ENCODE data around the gene CLIP1. TPM values are rescaled to one million over a fixed set of nuclear protein-coding genes. Genes with fewer than 3 reads are reported as not detected.
"Not testable (repeated sequence)": the region's sequence is repeated elsewhere in the genome, so short reads cannot be mapped to it uniquely, and the experiment has no call there.

Gene CLIP1
- total RNA-seq, 1 experiment from 2014 or later = 42.9 TPM

- RAD21 ChIA-PET (ENCODE audit: low non-redundant PET in 1 of 2, low total read pairs in 2 of 2, uncharacterized antibody in 2 of 2, unreplicated experiment in 2 of 2); H3K4me2 ChIP-seq (ENCODE audit: low read length); H3K9me3 ChIP-seq (ENCODE audit: control insufficient read depth in 1 of 2, insufficient read depth in 1 of 2, low read depth in 1 of 2, low read length in 2 of 2); CTCF ChIA-PET; H3K27ac ChIP-seq (ENCODE audit: low read depth, low read length); H3K36me3 ChIP-seq (ENCODE audit: control insufficient read depth in 1 of 2, insufficient read depth in 2 of 2, low read length in 2 of 2); H3K4me1 ChIP-seq (ENCODE audit: control insufficient read depth in 1 of 2, insufficient read depth in 2 of 2, low read length in 2 of 2); BruUV-seq (replicated peaks); H2AFZ ChIP-seq (ENCODE audit: low read depth, low read length, poor library complexity, severe bottlenecking); H3K9ac ChIP-seq (ENCODE audit: low read length); H3K9me2 ChIP-seq (ENCODE audit: insufficient read depth); H3K27me3 ChIP-seq (ENCODE audit: insufficient read depth, low read length); H3K4me3 ChIP-seq (replicated peaks in 1 of 2; ENCODE audit: low read depth in 1 of 2, low read length in 2 of 2); intact Hi-C loops (cut with micrococcal nuclease); DNase-seq (ENCODE audit: low read depth, low spot score); POLR2A ChIA-PET; ATAC-seq; H3K79me2 ChIP-seq (ENCODE audit: insufficient read depth, low read length); H4K20me1 ChIP-seq (ENCODE audit: insufficient read depth): not testable (repeated sequence)
Observed at GRCh38 chr12:122258939-122259338, 163.5 kb downstream of the CLIP1 start.

- H3K9me2 ChIP-seq (ENCODE audit: insufficient read depth); H3K27me3 ChIP-seq (ENCODE audit: insufficient read depth, low read length); H3K9ac ChIP-seq (ENCODE audit: low read length); H3K79me2 ChIP-seq (ENCODE audit: insufficient read depth, low read length); CTCF ChIA-PET; intact Hi-C loops (cut with micrococcal nuclease); DNase-seq (ENCODE audit: low read depth, low spot score); H4K20me1 ChIP-seq (ENCODE audit: insufficient read depth); RAD21 ChIA-PET (ENCODE audit: low non-redundant PET in 1 of 2, low total read pairs in 2 of 2, uncharacterized antibody in 2 of 2, unreplicated experiment in 2 of 2); H3K4me3 ChIP-seq (replicated peaks in 1 of 2; ENCODE audit: low read depth in 1 of 2, low read length in 2 of 2); H3K4me1 ChIP-seq (ENCODE audit: control insufficient read depth in 1 of 2, insufficient read depth in 2 of 2, low read length in 2 of 2); H3K4me2 ChIP-seq (ENCODE audit: low read length); H3K27ac ChIP-seq (ENCODE audit: low read depth, low read length); H2AFZ ChIP-seq (ENCODE audit: low read depth, low read length, poor library complexity, severe bottlenecking); POLR2A ChIA-PET; H3K36me3 ChIP-seq (ENCODE audit: control insufficient read depth in 1 of 2, insufficient read depth in 2 of 2, low read length in 2 of 2); ATAC-seq; BruUV-seq (replicated peaks); H3K9me3 ChIP-seq (ENCODE audit: control insufficient read depth in 1 of 2, insufficient read depth in 1 of 2, low read depth in 1 of 2, low read length in 2 of 2): not testable (repeated sequence)
Observed at GRCh38 chr12:122258462-122258861, 164.0 kb downstream of the CLIP1 start.

GRCh38 chr12:122250536-122250935 is 171.9 kb downstream of the CLIP1 start:
- Histone ChIP-seq H3K4me3 (replicated peaks in 1 of 2; ENCODE audit: low read depth in 1 of 2, low read length in 2 of 2) (no peak overlapping the region), H3K4me2 (ENCODE audit: low read length) (no peak overlapping the region), H4K20me1 (ENCODE audit: insufficient read depth) (no peaks in the 10 kb centered on the region), H3K9ac (ENCODE audit: low read length) (no peak overlapping the region), H2AFZ (ENCODE audit: low read depth, low read length, poor library complexity, severe bottlenecking) (no peak overlapping the region), H3K9me2 (ENCODE audit: insufficient read depth) (no peaks in the 10 kb centered on the region), H3K9me3 (ENCODE audit: control insufficient read depth in 1 of 2, insufficient read depth in 1 of 2, low read depth in 1 of 2, low read length in 2 of 2) (no peaks in the 10 kb centered on the region), H3K79me2 (ENCODE audit: insufficient read depth, low read length) (no peaks in the 10 kb centered on the region; the same call in 1 of the 2 replicates), H3K27ac (ENCODE audit: low read depth, low read length) (no peak overlapping the region), H3K4me1 (ENCODE audit: control insufficient read depth in 1 of 2, insufficient read depth in 2 of 2, low read length in 2 of 2) (no peaks in the 10 kb centered on the region), H3K36me3 (ENCODE audit: control insufficient read depth in 1 of 2, insufficient read depth in 2 of 2, low read length in 2 of 2) (no peaks in the 10 kb centered on the region; a peak in 1 of 4 replicates), H3K27me3 (ENCODE audit: insufficient read depth, low read length) (no peaks in the 10 kb centered on the region)
- POLR2A ChIA-PET = no interaction called here
- ATAC-seq (no peak), DNase-seq (ENCODE audit: low read depth, low spot score) (no peak)
- no TSS peak for BruUV-seq (replicated peaks)
- no peak for TF ChIP-seq TCF7L2 (IDR thresholded peaks at IDR 0.05; ENCODE audit: borderline replicate concordance, extremely low read depth, insufficient read depth, insufficient read length)
- no peak for TF ChIP-seq RAD21 (IDR thresholded peaks at IDR 0.05; ENCODE audit: low read depth)
- no peak for TF ChIP-seq SRF (IDR thresholded peaks at IDR 0.05; ENCODE audit: low read depth)
- no peak for TF ChIP-seq EGR1 (IDR thresholded peaks at IDR 0.05; ENCODE audit: low read depth)
- CTCF ChIA-PET = no interaction called here
- intact Hi-C loops (cut with micrococcal nuclease) = no loop called here
- RAD21 ChIA-PET (ENCODE audit: low non-redundant PET in 1 of 2, low total read pairs in 2 of 2, uncharacterized antibody in 2 of 2, unreplicated experiment in 2 of 2) = no interaction called here

Measured in HCT116 (cell line).